ENCODE data around the gene GPR32.

The GPR32 gene

GRCh38 chr19:50785329-50785728, 15.1 kb downstream of the GPR32 start:
- no peak for DNase-seq

GRCh38 chr19:50790396-50790795, 20.1 kb downstream of the GPR32 start, which contains the start of gene ACP4:
ACP4 (plus strand) TSS chr19:50790415; CDS start chr19:50790415, 0 bp downstream.
- DNase-seq, result no peak

GRCh38 chr19:50790922-50791467, 20.7 kb downstream of the GPR32 start:
- no peak for DNase-seq

GRCh38 chr19:50791594-50792271, 21.5 kb downstream of the GPR32 start:
- DNase-seq, result no peak

- DNase-seq, result no peak
These were observed 22.3 kb downstream of the GPR32 start for GRCh38 chr19:50792272-50793250.

GRCh38 chr19:50793558-50794065, 23.3 kb downstream of the GPR32 start:
- no peak for DNase-seq

- DNase-seq, result peak; percentile 18
These were observed 24.0 kb downstream of the GPR32 start for GRCh38 chr19:50794074-50794875.

GRCh38 chr19:50794876-50795663, 24.8 kb downstream of the GPR32 start:
- no peak for DNase-seq

- DNase-seq, result no peak
These were observed 25.4 kb downstream of the GPR32 start for GRCh38 chr19:50795664-50796073.

GRCh38 chr19:50796128-50796633, 25.9 kb downstream of the GPR32 start:
- no peak for DNase-seq

- no peak for DNase-seq
These were observed 26.6 kb downstream of the GPR32 start for GRCh38 chr19:50796634-50797428.

- no peak for DNase-seq
These were observed 27.1 kb downstream of the GPR32 start for GRCh38 chr19:50797429-50797780.

GRCh38 chr19:50797781-50798658, 27.8 kb downstream of the GPR32 start:
- no peak for DNase-seq

- no peak for DNase-seq
These were observed 28.6 kb downstream of the GPR32 start for GRCh38 chr19:50798659-50799546.

GRCh38 chr19:50799547-50799851, 29.2 kb downstream of the GPR32 start:
- DNase-seq, result no peak

GRCh38 chr19:50801107-50801506, 30.8 kb downstream of the GPR32 start:
- no peak for DNase-seq

- peak; percentile 14 for DNase-seq
These were observed 33.6 kb downstream of the GPR32 start for GRCh38 chr19:50803633-50804419.
